HG03432 (cell line): ENCODE results near the gene LRRC28.
A peak's percentile ranks its signal among the peaks of the same experiment; 100 is the strongest.

ENCODE experiments used
- ATAC-seq: cut with Tn5 transposase; IDR thresholded peaks from one replicate; pipeline ENCODE4 v1.9.1; 2021; ENCODE audit warnings: mild to moderate bottlenecking, moderate library complexity; ENCODE audit not compliant: unreplicated experiment

LRRC28 gene

GRCh38 chr15:99305761-99306505 lies 54.7 kb downstream of the LRRC28 start:
- no peak for ATAC-seq

DNA sequence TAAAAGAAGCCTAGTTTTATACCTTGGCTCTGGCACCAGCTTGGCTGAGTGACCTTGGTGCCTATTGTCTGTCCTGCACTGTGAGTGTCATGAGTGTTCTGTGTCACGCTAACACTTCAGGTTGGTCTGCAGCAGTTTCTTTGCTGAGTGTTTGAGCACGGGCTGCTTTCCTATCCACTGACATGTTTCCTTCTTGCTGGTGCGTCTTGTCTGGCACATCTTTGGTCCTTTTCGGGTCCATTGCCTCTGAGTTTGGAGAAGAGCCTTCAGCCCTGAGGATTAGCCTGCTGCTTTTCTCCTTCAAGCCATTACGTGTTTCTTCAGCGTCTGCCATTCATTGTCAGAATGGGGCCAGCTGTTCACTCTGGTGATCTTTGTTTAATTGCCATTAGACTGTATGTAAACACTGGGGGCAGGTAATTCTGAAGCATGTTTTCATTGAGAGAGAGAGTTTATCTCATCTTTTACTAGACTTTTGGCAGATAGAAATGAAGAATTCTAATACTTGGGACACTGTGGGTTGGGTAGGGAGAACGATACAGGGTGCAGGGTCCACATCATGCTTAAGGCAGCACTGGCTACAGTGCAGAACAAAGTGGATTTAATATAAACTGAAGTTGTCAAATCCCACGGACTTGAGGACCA lies 55.5 kb downstream of the LRRC28 start:
- no peak for ATAC-seq

GRCh38 chr15:99307735-99308134 lies 56.5 kb downstream of the LRRC28 start:
- ATAC-seq: no peak

GRCh38 chr15:99310745-99311144 lies 59.5 kb downstream of the LRRC28 start:
- ATAC-seq: no peak

GRCh38 chr15:99312228-99312627 lies 60.9 kb downstream of the LRRC28 start:
- no peak for ATAC-seq

DNA sequence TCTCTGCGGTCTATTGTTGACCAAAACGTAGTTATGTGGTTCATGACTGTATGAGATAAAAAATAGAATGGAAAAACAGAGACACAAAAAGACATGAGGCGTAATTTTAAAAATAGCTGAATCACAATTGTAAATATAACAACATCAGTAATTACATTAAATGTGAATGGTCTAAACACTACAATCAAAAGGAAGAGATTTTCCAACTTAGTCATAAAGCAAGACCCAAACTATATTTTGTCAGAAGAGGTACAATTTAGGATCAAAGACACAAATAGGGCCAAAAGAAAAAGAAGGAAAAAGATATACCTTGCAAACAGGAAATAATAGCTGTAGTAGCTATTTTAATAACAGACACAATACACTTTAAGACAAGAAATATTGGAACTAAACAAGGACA lies 61.5 kb downstream of the LRRC28 start:
- no peak for ATAC-seq

- no peak for ATAC-seq
These were observed 64.4 kb downstream of the LRRC28 start for GRCh38 chr15:99315636-99316035.

DNA sequence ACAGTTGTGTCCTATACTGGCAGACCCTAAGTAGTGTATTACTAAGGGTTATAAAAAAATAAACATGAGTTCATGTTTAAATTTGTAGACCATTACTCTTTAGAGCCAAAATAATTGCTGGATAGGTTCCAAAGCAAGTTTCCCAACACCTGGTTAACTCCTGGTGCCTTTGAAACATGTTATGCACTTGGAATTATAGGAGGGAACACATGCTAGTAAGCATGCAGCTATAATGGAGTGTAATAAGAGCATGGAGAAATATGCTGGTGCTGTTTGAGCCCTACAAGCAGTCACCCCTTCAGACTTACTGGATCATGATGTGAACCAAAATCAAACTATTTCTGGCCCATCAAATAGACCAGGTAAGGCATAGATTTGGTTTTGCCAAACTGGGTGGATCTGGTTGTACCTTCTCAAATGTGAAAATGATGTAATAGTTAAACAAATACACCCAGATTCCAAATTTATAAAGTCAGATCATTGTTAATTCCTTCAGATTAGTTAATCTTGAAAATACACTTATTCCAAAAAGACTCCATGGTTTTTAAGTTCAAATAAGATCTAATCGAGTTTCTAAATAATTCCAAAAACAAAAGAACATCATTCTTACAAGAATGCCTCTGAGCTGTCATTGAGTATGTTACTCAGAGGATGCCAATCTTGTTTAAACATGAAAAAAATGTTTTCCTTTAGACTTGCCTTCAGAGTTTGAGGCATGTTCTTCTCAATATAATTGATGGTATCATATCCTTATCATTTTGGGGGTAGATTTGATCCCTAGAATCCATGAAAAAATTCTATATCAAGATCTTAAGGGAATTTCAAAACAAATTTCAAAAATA lies 69.3 kb downstream of the LRRC28 start:
- ATAC-seq: no peak

- no peak for ATAC-seq
These were observed 70.2 kb downstream of the LRRC28 start for GRCh38 chr15:99321468-99321867.

GRCh38 chr15:99322643-99323405 lies 71.5 kb downstream of the LRRC28 start:
- no peak for ATAC-seq

- peak; percentile 85 for ATAC-seq
These were observed 72.9 kb downstream of the LRRC28 start for GRCh38 chr15:99324082-99324620.

DNA sequence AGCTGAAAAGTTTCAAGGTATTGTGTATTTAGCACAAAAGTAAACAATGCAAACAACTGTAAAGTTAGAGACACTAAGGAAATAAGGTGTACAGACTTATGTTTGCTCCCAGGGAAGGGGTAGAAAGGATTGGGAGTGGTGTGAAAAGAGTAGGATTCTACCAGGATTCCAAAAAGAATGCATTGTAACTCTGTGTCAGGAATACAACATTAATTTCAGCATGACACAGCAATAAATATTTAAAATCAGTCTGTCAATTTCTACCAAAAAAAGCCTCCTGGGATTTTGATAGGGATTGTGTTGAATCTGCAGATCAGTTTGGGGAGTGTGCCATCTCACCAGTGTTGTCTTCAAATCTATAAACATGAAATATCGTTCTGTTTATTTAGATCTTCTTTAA lies 73.4 kb downstream of the LRRC28 start:
- ATAC-seq: no peak

- peak; percentile 42 for ATAC-seq
These were observed 75.0 kb downstream of the LRRC28 start for GRCh38 chr15:99326235-99326634.

- ATAC-seq: no peak
These were observed 77.1 kb downstream of the LRRC28 start for GRCh38 chr15:99328106-99329072.

DNA sequence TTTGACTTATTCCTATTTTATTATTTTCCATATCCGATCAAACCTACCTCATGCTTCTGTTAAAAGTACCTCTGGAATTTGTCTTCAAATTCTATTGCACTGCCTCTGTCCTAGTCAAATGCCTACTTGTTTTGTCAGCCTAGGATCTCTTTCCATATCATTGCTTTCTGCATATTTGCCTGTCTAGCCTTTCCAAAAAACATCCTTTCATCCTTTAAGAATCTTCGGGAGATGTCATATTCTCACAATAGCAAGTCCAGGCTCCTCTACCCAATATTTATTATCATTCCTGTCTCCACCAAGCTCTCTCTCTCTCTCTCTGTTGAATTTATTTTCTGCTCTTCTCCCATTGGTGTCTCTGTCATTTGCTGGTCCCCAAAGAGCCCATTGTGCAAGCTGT lies 80.1 kb downstream of the LRRC28 start:
- ATAC-seq: no peak

GRCh38 chr15:99333413-99333812 lies 82.1 kb downstream of the LRRC28 start:
- no peak for ATAC-seq

DNA sequence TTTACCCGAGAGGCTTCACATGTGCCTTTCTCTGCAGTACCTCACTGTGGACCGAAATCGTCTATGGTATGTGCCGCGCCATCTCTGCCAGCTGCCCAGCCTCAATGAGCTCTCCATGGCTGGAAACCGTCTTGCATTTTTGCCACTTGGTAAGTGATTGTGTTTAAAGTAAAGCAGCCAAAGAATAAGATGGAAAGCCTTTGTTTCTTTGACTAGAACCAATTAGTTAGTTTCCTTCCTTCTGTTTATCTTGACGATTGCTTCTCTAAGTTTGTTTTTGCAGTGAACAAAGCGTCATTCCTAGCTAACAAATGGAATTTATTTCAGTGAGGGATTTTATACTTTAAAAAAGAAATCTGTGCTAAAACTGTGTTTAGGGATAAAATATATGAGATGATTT lies 82.7 kb downstream of the LRRC28 start:
- no peak for ATAC-seq

DNA sequence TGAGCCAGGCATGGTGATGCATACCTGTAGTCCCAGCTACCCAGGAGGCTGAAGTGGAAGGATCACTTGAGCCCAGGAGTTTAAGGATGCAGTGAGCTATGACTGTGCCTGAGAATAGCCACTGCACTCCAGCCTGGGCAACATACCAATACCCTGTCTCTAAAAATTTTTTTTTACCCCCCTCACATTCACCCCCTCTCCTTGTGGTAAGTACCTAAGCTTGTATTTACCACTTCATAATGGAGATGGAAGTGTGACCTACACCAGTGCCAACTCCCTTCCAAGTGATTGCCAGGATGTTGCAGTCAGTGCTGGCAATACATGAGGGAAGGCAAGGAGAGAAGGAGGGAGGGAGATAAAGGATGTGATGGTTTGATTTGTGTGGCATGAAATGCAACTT lies 84.2 kb downstream of the LRRC28 start:
- no peak for ATAC-seq

GRCh38 chr15:99336794-99337193 lies 85.5 kb downstream of the LRRC28 start:
- ATAC-seq: no peak

GRCh38 chr15:99340347-99340746 lies 89.1 kb downstream of the LRRC28 start:
- no peak for ATAC-seq
